Retinal pigment epithelial cell (primary cell): ENCODE measurements around the gene CDY2B.
"Not testable (repeated sequence)": the region's sequence is repeated elsewhere in the genome, so short reads cannot be mapped to it uniquely, and the experiment has no call there.

Source experiments
- DNase-seq: peaks from one replicate; pipeline ENCODE4 v3.0.0-alpha.2; 2010; ENCODE audit warnings: low read depth
- H3K4me3 ChIP-seq: 2 replicates; pipeline ENCODE4 v1.5.1; 2011; ENCODE audit warnings: mild to moderate bottlenecking, low read length, control low read depth, moderate library complexity

The CDY2B gene, protein sequence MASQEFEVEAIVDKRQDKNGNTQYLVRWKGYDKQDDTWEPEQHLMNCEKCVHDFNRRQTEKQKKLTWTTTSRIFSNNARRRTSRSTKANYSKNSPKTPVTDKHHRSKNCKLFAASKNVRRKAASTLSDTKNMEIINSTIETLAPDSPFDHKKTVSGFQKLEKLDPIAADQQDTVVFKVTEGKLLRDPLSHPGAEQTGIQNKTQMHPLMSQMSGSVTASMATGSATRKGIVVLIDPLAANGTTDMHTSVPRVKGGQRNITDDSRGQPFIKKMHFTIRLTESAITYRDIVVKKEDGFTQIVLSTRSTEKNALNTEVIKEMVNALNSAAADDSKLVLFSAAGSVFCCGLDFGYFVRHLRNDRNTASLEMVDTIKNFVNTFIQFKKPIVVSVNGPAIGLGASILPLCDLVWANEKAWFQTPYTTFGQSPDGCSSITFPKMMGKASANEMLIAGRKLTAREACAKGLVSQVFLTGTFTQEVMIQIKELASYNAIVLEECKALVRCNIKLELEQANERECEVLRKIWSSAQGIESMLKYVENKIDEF

DNA sequence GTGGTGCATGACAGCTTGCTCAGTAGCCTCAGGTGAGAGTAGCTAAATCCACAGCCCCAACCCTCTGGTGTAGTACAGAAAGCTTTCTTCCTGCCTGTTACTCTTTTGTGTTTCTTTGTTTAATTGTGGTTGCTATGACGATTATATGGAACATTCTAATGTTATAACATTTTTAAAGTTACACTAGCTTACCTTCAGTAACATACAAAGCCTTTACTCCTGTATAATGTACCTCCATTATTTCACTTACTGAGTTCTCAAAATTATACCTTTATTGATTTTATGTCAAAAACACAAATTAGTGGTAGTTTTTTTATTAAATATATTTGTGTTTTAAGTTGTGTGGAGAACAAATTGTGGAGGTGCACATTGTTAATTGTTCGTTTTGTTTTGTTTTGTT is at the start of gene CDY2B:
TSS of gene CDY2B (minus strand) at position 101 of the 400 bp plus-strand sequence. CDS start 328 bp downstream, outside the sequence.
- H3K4me3 ChIP-seq, result not testable (repeated sequence)

DNA sequence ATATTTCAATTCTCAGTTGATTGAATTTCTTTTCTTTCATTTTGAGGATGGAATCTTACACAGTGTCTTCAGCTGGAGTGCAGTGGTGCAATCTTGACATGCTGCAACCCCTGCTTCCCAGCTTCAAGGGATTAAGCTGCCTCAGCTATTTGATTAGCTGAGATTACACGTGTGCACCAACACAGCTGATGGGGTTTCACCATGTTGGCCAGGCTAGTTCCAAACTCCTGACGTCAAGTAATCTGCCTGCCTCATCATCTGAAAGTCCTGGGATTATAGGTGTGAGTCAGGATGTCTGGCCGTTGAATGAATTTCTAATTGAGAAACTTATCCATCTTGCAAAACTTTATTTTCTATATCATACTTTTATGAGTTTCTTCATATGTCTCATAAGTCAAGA is 28.0 kb upstream of the CDY2B start:
- H3K4me3 ChIP-seq, DNase-seq: not testable (repeated sequence)

More for the DNA sequence above, at the start of gene CDY2B:
- DNase-seq, result not testable (repeated sequence)

DNA sequence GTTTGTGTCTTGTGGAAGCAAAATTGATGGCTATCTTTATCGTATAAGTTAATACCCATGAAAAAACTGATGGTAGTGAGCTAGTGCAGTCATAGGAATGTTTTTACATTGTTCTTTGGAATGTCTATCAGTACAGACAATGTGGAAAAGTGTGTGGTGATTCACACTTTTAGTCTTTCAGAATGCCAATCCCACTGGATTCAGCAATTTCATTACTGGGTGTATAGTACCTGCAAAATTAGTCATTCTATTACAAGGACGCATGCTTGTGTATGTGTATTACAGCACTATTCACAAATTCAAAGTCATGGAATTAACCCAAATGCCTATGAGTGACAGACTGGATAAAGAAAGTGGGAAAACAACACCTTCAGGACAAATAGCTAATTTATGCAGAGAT is 27.3 kb upstream of the CDY2B start:
- DNase-seq, H3K4me3 ChIP-seq: not testable (repeated sequence)

DNA sequence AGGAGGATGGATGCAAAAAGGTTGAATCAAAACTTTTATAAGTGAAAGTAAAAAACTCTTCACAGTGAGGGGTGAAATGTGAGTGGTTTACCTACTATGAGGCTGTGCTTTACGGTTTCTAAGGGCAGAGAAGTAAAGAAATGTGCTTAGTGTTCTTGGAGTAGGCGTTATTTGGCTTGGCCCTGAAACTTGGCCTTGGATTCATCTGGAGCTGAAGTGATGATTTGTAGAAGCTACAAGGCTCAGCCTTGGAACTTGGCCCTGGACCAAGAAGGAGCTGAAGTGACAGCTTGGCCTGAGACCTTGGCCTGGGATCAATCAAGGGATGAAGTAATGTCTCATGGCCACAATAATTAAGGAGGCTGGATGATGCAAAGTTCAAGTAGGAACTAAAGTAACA is 1.7 kb upstream of the CDY2B start:
- H3K4me3 ChIP-seq, DNase-seq: not testable (repeated sequence)

DNA sequence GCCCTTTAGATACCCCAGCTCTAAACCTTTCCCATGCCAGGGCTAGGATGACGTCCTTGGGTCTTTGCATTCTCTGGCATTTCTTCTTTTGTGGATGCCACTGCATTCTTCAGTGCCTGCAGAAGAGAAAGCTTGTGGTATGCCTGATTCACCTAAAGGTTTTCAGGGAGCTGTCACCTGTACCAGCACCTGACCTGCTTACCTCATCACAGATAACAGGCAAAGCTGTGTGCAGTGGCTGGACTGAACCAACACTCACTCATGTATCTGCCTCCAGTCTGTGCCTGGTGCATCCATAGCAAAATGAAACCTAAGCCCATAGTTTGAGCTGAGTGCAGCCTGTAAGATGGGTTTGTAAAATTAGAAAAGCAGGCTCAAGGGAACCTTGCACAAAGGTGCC is 3.3 kb downstream of the CDY2B start:
- DNase-seq, H3K4me3 ChIP-seq: not testable (repeated sequence)

DNA sequence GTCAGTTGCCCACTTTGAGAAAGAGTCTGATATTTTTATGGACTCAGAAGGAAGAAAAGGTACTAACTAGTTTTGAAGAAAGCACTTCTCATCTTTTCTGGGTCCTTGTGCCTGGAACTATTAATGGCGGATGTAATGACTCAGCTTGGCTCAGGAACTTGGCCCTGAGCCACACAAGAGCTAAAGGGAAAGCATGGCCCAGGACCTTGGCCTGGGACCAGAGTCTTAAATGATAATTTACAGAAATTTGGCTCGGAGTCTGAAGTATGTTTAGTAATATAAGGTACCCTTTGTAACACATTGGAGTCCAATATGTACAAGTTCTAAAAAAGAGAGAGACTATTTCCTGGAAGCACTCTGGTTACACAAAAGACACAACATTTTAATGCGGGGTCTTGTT is 4.6 kb downstream of the CDY2B start:
- not testable (repeated sequence) for H3K4me3 ChIP-seq

DNA sequence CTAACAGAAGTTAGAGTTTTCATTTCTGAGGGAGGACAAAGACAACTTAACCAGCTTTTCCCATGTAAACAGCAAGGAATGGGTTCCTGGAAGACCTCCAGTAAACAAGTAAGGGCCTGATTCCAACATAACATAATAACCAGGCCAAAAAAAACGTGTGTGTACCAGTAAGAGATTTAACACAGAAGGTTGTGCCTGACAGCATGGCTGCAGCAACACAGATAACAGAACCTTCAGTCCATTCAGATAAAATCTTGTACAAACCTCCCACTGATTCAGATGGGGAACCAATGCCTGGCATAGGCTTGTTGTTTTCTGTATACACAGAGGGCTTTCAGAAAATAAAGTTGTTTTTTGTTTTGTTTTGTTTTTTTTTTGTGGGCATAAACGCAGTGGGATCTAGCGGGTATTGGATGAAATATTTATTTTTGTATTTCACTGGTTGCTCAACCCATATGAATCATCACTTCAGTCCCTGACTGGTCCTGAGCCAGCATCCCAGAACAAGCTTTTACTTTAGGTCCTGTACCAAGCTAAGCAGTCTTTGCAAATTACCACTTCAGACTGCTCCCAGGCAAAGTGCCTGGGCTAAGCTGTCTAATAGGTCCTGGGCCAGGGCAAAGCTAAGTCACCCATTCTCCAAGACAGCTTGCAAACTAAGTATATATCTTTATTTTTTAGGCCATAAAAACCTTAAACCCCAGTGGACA is 8.7 kb downstream of the CDY2B start:
- H3K4me3 ChIP-seq, DNase-seq: not testable (repeated sequence)

More for the DNA sequence above, 4.6 kb downstream of the CDY2B start:
- not testable (repeated sequence) for DNase-seq

DNA sequence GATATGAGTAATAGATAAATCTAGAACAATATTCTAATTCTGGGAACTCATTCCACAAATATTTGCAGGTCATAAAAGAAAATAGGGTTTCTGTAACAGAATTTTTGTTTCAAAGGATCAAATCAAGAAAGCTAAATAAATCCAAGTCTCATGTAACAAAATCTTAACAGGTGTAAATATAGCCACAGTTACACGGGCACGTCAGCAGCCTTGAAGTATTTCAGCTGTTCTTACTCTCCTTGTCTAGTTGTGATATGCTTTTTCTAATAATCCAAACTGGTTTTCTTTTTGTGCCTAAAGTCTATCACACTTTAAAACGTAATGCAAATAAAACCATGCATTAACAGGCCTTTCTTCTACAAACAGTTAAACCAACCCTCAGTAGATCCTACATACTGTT is 9.3 kb downstream of the CDY2B start:
- not testable (repeated sequence) for H3K4me3 ChIP-seq, DNase-seq

DNA sequence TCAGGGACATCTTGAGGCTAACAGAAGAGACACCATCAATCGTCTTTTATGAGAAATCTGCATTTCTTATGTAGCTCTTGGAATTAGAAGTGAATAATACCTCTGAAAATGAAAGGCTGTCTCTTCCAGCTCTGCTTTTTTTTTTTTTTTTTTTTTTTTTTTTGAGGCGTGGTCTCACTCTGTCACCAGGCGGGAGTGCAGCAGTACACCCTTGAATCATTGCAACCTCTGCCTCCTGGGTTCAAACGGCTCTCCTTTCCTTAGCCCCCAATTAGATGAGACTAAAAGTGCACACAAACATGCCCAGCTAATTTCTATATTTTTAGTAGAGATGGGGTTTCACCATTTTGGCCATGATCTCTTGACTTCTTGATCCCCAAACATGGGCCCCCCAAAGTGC is 12.2 kb downstream of the CDY2B start:
- not testable (repeated sequence) for H3K4me3 ChIP-seq, DNase-seq

DNA sequence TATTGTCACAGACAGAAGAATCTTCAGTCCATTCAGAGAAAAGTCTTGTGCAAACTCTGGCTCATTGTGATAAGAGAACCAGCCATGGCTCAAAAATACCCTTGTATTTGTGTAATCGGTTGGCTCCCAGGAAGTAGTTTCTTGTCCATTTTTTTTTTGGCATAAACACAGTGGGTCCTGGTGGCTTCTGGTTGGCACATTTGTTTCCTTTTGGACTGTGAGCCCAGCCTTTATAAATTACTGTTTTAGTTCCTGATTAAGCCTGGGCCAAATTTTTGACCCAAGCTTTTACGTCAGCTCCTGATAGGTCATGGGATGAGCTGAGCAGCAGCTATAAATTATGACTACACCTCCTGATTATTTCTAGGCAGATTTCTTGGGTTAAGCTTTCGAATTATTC is 19.4 kb downstream of the CDY2B start:
- not testable (repeated sequence) for DNase-seq, H3K4me3 ChIP-seq

DNA sequence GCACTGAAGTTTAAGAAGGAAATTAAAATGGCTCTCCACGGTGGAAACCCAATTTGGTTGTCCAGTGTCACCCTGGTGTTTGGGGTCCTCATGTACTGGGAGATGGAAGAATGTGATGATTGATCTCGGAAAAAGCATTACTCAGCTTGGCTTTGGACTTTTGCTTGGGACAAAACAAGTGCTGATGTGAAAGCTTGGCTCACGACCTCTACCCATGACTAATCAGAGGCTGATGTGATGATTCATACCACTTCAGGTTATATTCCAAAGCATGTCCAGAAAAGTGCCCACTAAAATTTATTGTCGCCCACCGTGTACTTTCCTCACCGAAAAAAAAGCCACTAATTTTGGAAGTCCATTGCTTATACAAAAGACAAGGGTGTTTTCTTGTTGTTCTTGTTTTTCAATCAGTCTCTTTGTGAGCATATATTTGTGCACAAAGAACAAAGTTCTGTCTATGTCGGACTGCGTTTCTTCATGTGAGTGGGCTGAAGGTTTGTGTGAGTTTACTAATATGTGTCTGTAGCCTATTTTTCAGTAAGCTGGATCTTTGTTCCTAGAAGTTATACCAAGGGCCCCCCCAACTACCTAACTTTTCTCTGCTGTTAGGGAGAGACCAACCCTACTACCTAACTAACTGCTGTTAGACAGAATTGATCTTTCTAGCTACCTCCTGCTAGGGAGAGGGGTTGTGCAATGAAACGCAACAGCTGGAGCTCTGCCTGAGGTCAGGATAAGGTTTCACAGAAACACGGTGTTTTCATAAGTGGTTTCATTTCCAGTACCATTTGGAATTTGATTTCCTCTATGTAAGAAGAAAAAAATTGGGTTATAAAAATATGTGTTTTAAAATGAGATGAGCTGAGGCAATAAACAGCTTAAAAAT is 22.8 kb downstream of the CDY2B start:
- not testable (repeated sequence) for H3K4me3 ChIP-seq, DNase-seq

DNA sequence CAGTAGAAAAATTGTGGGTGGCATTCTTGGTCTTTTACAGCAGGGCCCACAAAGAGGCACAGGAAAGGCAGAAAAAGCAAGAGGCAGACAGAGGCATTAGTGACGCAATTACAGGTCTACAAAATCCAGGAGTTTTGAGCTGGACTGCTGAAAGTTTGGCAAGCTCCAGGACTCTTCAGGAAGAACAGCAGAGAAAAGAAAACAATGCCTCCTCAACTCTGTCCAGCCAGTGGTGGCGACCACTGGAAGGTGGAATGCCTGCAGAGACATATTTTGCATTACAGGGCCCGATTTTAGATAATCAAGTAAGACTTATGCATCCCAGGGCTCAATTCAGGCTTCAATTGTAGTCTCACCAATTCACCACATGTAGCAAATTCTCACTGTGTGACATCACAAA is 23.5 kb downstream of the CDY2B start:
- DNase-seq, H3K4me3 ChIP-seq: not testable (repeated sequence)

DNA sequence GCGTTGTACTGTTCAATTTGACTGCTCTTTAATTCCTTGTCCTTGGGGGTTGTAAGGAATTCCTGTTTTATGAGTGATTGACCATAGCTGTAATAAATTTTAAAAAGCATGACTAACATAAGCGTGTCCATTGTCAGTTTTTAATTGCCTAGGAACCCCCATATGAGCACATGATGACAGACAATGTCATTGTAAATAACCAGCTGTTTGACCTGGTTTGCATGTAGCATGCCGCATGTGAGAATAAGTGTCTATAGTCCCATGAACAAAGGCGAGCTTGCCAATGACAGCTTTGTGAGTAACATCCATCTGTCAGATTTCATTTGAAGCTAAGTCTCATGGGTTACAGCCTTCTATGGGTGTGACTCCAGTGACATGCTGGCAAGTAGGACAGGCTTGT is 30.9 kb downstream of the CDY2B start:
- not testable (repeated sequence) for DNase-seq, H3K4me3 ChIP-seq

DNA sequence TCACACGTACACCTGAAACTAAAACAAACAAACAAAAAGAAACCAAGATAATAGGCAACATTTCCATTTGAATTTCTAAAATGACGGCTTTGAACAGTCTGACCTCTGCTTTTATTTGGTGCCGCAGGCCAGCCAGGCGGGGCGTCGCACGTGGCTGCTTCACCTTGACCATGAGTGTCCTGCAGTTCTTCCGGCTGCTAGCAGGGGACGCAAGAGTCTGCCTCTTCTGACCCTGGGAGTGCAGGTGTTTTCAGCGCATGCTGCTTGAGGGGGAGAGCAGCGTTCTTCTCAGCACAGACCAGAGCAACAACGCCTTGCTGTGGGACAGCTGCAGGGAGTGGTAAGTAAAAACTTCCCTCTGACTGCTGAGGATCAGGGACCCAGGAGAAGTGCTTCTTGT is 47.9 kb downstream of the CDY2B start:
- not testable (repeated sequence) for DNase-seq

More for the DNA sequence above, 47.9 kb downstream of the CDY2B start:
- not testable (repeated sequence) for H3K4me3 ChIP-seq
